SK-N-SH (cell line): ENCODE measurements around the gene FKBP5. TPM values are rescaled to one million over a fixed set of nuclear protein-coding genes. Genes with fewer than 3 reads are reported as not detected.

ENCODE experiments used
- CTCF ChIA-PET: fragments of 300-600, 350-600 bp; formaldehyde crosslinking; extraction: SDS; loops from one replicate; lab custom pipeline; 2021; lab: Yijun Ruan, JAX
- POLR2A ChIA-PET: fragments of 350-600 bp; sonication (Branson Sonifier 250); formaldehyde crosslinking; extraction: SDS; loops from one replicate; lab custom pipeline; 2020; ENCODE audit warnings: antibody characterized with exemption, inconsistent platforms; lab: Yijun Ruan, JAX
- DNase-seq: peaks from one replicate; pipeline ENCODE4 v3.0.0; 2012
- H2AFZ ChIP-seq: fragments of 200-600 bp; sonication (generic); 2 replicates; pipeline ENCODE4 v1.8.1; 2016; ENCODE audit warnings: antibody characterized with exemption, mild to moderate bottlenecking, low read depth
- H3F3A ChIP-seq: fragments of 200-600 bp; sonication (generic); replicated peaks from 2 replicates; pipeline ENCODE3; 2016; ENCODE audit warnings: antibody characterized with exemption, mild to moderate bottlenecking; ENCODE audit not compliant: insufficient read depth
- H3K27ac ChIP-seq, 2 experiments: fragments of 200-500 bp in 1 of 2; fragments of 200-600 bp in 1 of 2; sonication (Bioruptor generic) in 1 of 2; sonication (generic), shearing (Covaris generic) in 1 of 2; 2 replicates each; pipeline versions ENCODE4 v1.5.1 to v1.6.1; 2014 to 2016; ENCODE audit warnings: low read depth in 2 of 2, inconsistent platforms in 1 of 2, low read length in 1 of 2, mild to moderate bottlenecking in 1 of 2, mixed read lengths in 1 of 2
- H3K27me3 ChIP-seq: fragments of 200-600 bp; sonication (generic), shearing (Covaris generic); 2 replicates; pipeline ENCODE4 v1.6.1; 2016; ENCODE audit warnings: mixed run types; ENCODE audit not compliant: insufficient read depth
- H3K36me3 ChIP-seq, 2 experiments: fragments of 200-500 bp in 1 of 2; fragments of 200-600 bp in 1 of 2; sonication (Bioruptor generic) in 1 of 2; sonication (generic) in 1 of 2; replicated peaks in 1 of 2; 2 replicates each; pipeline versions ENCODE3 to v1.5.1; 2014 to 2016; ENCODE audit warnings: low read length in 1 of 2, mild to moderate bottlenecking in 1 of 2; ENCODE audit not compliant: insufficient read depth in 2 of 2, control insufficient read depth in 1 of 2
- H3K4me1 ChIP-seq, 2 experiments: fragments of 200-500 bp in 1 of 2; fragments of 200-600 bp in 1 of 2; sonication (Bioruptor generic) in 1 of 2; sonication (generic), shearing (Covaris generic) in 1 of 2; 2 replicates each; pipeline versions ENCODE4 v1.5.1 to v1.6.1; 2014 to 2016; ENCODE audit warnings: low read depth in 1 of 2, low read length in 1 of 2, mixed run types in 1 of 2; ENCODE audit not compliant: insufficient read depth in 2 of 2, control insufficient read depth in 1 of 2
- H3K4me2 ChIP-seq: fragments of 200-600 bp; sonication (generic), shearing (Covaris generic); 2 replicates; pipeline ENCODE4 v1.6.1; 2017; ENCODE audit warnings: mixed run types
- H3K4me3 ChIP-seq, 2 experiments: fragments of 200-500 bp in 1 of 2; fragments of 200-600 bp in 1 of 2; sonication (Bioruptor generic) in 1 of 2; sonication (generic), shearing (Covaris generic) in 1 of 2; 2 replicates each; pipeline versions ENCODE4 v1.5.1 to v1.8.1; 2014 to 2016; ENCODE audit warnings: low read depth in 2 of 2, inconsistent platforms in 1 of 2, low read length in 1 of 2, mild to moderate bottlenecking in 1 of 2, mixed read lengths in 1 of 2, moderate library complexity in 1 of 2
- H3K79me2 ChIP-seq: fragments of 200-600 bp; sonication (generic); 2 replicates; pipeline ENCODE4 v1.8.1; 2017; ENCODE audit warnings: mild to moderate bottlenecking; ENCODE audit not compliant: insufficient read depth
- H3K9ac ChIP-seq: fragments of 200-600 bp; sonication (generic); 2 replicates; pipeline ENCODE4 v1.6.1; 2017; ENCODE audit warnings: mixed run types
- H3K9me2 ChIP-seq: fragments of 200-600 bp; sonication (generic); 2 replicates; pipeline ENCODE4 v1.6.1; 2017; ENCODE audit warnings: mixed run types
- H3K9me3 ChIP-seq: fragments of 200-600 bp; sonication (generic); 2 replicates; pipeline ENCODE4 v1.6.1; 2017; ENCODE audit warnings: mixed run types, mild to moderate bottlenecking, moderate library complexity
- H4K20me1 ChIP-seq: fragments of 200-600 bp; sonication (generic); 2 replicates; pipeline ENCODE4 v1.6.1; 2017; ENCODE audit warnings: mild to moderate bottlenecking, mixed run types; ENCODE audit not compliant: insufficient read depth
- EP300 ChIP-seq, 2 experiments: IDR thresholded peaks; 2 replicates each; pipeline versions ENCODE4 v1.4.0 to v1.6.1; 2012; ENCODE audit warnings: borderline replicate concordance in 1 of 2, low read depth in 1 of 2, low read length in 1 of 2
- FOXJ3 ChIP-seq: sonication (generic); formaldehyde crosslinking; IDR thresholded peaks from 2 replicates; pipeline ENCODE4 v1.5.1; 2020; ENCODE audit warnings: mild to moderate bottlenecking, missing genetic modification reagents
- MXI1 ChIP-seq: IDR thresholded peaks from 2 replicates; pipeline ENCODE4 v1.6.1; 2012; ENCODE audit warnings: mild to moderate bottlenecking, low read depth, low read length, improper control_type of control experiment
- YY1 ChIP-seq: IDR thresholded peaks from 2 replicates; pipeline ENCODE4 v1.4.0; 2012; ENCODE audit warnings: low read depth, mild to moderate bottlenecking
- WGBS: methylation state at CpG from one replicate; pipeline ENCODE4 v1.1.6; 2017; ENCODE audit warnings: low lambda C conversion rate; 5-methylcytosine and 5-hydroxymethylcytosine counted together
- polyA plus RNA-seq, 3 experiments: library from polyadenylated mRNA; depleted of rRNA; stranded (reverse); fragments of >200 nt; gene quantifications; 2 replicates each; pipeline ENCODE4 v1.2.3, GENCODE V29; 2012
- TF ChIP-seq, protein P1 (sequence below): IDR thresholded peaks from 2 replicates; pipeline ENCODE4 v1.4.0; 2012; ENCODE audit warnings: low read depth, borderline replicate concordance
- TF ChIP-seq, protein P2 (sequence below): fragments of 150-350 bp; IDR thresholded peaks from 2 replicates; pipeline ENCODE4 v1.6.1; 2017; ENCODE audit warnings: antibody characterized with exemption, low read length, low read depth, borderline replicate concordance

FKBP5 gene
- polyA plus RNA-seq, 1 of the 3 experiments (the other 2 are of a cell fraction) = 5.1 TPM

DNA sequence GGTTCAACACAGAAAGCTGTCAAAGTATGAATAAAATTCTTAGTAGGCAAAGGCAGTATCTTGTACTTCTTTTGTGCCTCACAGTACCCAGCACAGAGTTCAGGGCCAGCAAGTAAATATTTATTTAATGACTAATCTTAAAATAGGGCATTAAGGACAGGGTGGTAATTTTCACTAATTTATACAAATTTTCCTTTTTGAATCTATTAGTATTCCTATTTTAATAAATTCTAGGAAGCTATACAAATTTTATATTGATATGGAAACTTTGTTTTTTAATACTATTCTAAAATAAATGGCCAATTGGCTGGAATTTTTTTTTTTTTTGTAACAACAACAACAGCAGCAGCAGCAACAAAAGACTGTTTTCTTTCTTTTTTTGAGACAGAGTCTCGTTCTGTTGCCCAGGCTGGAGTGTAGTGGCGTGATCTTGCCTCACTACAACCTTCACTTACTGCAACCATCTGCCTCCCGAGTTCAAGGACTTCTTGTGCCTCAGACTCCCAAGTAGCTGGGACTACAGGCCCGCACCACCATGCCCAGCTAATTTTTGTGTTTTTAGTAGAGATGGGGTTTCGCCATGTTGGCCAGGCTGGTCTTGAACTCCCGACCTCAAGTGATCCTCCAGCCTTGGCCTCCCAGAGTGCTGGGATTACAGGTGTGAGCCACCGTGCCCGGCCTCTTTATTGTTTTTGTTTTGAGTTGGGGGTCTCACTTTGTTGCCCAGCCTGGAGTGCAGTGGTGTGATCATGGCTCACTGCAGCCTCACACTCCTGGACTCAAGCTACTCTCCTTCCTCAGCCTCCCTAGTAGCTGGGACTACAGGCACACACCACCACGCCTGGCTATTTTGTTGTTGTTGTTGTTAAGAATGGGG, 85.2 kb downstream of the FKBP5 start:
- no peaks in the 10 kb centered on the region for H3K36me3 ChIP-seq
- H3F3A ChIP-seq = peaks cover 37% of the 10 kb centered on the region
- no peak overlapping the region for H3K4me3 ChIP-seq
- no peak overlapping the region; the same call in 1 of the 2 replicates for H3K9ac ChIP-seq
- peaks cover 28 to 40% of the 10 kb centered on the region in 2 experiments for H3K4me1 ChIP-seq
- TF ChIP-seq, protein P1, sequence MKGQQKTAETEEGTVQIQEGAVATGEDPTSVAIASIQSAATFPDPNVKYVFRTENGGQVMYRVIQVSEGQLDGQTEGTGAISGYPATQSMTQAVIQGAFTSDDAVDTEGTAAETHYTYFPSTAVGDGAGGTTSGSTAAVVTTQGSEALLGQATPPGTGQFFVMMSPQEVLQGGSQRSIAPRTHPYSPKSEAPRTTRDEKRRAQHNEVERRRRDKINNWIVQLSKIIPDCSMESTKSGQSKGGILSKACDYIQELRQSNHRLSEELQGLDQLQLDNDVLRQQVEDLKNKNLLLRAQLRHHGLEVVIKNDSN = no peak
- TF ChIP-seq, protein P2, sequence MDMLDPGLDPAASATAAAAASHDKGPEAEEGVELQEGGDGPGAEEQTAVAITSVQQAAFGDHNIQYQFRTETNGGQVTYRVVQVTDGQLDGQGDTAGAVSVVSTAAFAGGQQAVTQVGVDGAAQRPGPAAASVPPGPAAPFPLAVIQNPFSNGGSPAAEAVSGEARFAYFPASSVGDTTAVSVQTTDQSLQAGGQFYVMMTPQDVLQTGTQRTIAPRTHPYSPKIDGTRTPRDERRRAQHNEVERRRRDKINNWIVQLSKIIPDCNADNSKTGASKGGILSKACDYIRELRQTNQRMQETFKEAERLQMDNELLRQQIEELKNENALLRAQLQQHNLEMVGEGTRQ = no peak
- TF ChIP-seq YY1 = no peak
- no peak for TF ChIP-seq MXI1
- TF ChIP-seq EP300 (IDR thresholded peaks at IDR 0.05; ENCODE audit: borderline replicate concordance in 1 of 2, low read depth in 1 of 2, low read length in 1 of 2) = no peak
- no peak overlapping the region for H2AFZ ChIP-seq
- POLR2A ChIA-PET = no interaction called here
- H3K27me3 ChIP-seq = no peaks in the 10 kb centered on the region
- H3K9me2 ChIP-seq = no peaks in the 10 kb centered on the region
- CTCF ChIA-PET = interaction anchor here (0.6 to 7.3 kb wide), 7 partner anchors 12 to 211 kb away, joined by 3 to 42 read pairs (median 3); partner anchors contain the start of genes ARMC12 and RPL10A
- H3K4me2 ChIP-seq = peak overlapping the region; percentile 78; the same call in 1 of the 2 replicates
- H3K9me3 ChIP-seq = no peaks in the 10 kb centered on the region
- DNase-seq = no peak
- 90% methylated on average over 5 of the region's 9 CpGs for WGBS
- no peaks in the 10 kb centered on the region for H3K79me2 ChIP-seq
- H4K20me1 ChIP-seq = no peaks in the 10 kb centered on the region
- H3K27ac ChIP-seq = peak overlapping the region; percentile 88 to 98; a peak in 3 of 4 replicates

DNA sequence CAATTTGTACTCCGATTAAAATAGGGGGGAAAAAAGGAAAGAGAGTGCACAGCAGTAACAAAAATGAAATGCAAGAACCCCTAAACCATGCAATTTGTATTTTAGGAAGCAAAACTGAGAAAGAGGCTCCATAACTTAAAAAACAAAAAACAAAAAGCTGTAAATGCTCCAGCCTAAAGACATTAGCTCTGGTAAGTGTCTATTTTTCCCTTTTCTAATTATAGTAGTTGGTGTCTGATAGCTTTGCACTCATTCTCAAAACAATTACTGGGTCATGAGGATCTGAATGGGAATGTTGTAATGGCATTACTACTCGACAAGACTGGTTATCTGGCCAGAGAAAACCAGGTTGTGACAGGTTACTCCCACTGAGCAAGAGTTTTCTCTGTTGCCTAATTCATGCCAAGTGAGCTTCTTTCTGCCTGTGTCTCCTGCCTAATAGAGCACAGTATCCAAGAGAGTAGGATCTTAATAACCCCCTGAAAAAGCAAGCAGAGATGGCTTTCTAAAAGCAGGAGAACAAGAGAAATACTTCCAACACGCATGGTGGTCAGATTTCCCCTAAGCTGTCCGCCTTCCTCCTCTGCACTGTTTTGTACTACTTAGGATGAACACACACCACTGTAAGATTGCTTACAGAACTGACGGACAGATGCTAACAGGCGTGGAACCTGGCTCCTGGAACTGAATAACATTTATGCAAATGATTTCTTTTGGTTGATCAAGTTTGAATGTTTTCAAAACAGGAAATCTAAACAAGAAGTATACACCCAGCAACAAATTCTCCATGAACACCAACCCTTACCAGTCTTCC, 86.4 kb downstream of the FKBP5 start:
- H3K27me3 ChIP-seq = no peaks in the 10 kb centered on the region
- H3F3A ChIP-seq = peaks cover 43% of the 10 kb centered on the region
- H3K9me3 ChIP-seq = no peaks in the 10 kb centered on the region
- WGBS = 57% methylated on average over 6 of the region's 6 CpGs
- no peaks in the 10 kb centered on the region for H3K9me2 ChIP-seq
- H4K20me1 ChIP-seq = no peaks in the 10 kb centered on the region
- peak overlapping the region; percentile 71 for H3K9ac ChIP-seq
- peaks cover 28 to 44% of the 10 kb centered on the region in 2 experiments for H3K4me1 ChIP-seq
- ChIA-PET CTCF (interaction anchor here (0.7 to 7.3 kb wide), 7 partner anchors 11 to 1283 kb away, joined by 3 to 42 read pairs (median 5); partner anchors contain the start of gene ARMC12), POLR2A (no interaction called here)
- peak; percentile 16 for TF ChIP-seq MXI1
- 0 out of 2 replicates have a peak, but pooled peaks have one; percentile 20 for TF ChIP-seq FOXJ3
- no peak for TF ChIP-seq EP300 (IDR thresholded peaks at IDR 0.05; ENCODE audit: borderline replicate concordance in 1 of 2, low read depth in 1 of 2, low read length in 1 of 2)
- H3K36me3 ChIP-seq = no peaks in the 10 kb centered on the region
- peak; percentile 24 for DNase-seq
- H2AFZ ChIP-seq = peak overlapping the region; percentile 31
- H3K79me2 ChIP-seq = no peaks in the 10 kb centered on the region
- peak overlapping the region; percentile 78 for H3K4me2 ChIP-seq
- H3K4me3 ChIP-seq = peak overlapping the region; percentile 32 to 33
- H3K27ac ChIP-seq = peak overlapping the region; percentile 88 to 98
